ENCODE measurements around the gene CD9.

- TF ChIP-seq CTCF (optimal IDR thresholded peaks at IDR 0.05 in 1 of 3, IDR thresholded peaks at IDR 0.05 in 1 of 3, conservative IDR thresholded peaks at IDR 0.05 in 1 of 3; ENCODE audit: extremely low read depth in 1 of 3, insufficient read depth in 2 of 3, low read length in 3 of 3) (no peak), EZH2 (IDR thresholded peaks at IDR 0.05; ENCODE audit: low read length) (no peak)
Measured at GRCh38 chr12:6171409-6172015, 28.7 kb upstream of the CD9 start.
